Stimulated activated CD4-positive, alpha-beta T cell treated with anti-CD3 and anti-CD28 coated beads, Interleukin-15, amount 100 ng/mL, for 24 hours (primary cell): ENCODE results near the gene DUSP23.

Source experiments
- DNase-seq: peaks from one replicate; pipeline ENCODE4 v3.0.0-alpha.2; 2020

Gene DUSP23

GRCh38 chr1:159780583-159781582, at the start of gene DUSP23:
Gene DUSP23, plus strand, starts transcription at chr1:159780962. Its CDS starts 139 bp downstream, at chr1:159781101.
- DNase-seq, result peak; percentile 97

DNA sequence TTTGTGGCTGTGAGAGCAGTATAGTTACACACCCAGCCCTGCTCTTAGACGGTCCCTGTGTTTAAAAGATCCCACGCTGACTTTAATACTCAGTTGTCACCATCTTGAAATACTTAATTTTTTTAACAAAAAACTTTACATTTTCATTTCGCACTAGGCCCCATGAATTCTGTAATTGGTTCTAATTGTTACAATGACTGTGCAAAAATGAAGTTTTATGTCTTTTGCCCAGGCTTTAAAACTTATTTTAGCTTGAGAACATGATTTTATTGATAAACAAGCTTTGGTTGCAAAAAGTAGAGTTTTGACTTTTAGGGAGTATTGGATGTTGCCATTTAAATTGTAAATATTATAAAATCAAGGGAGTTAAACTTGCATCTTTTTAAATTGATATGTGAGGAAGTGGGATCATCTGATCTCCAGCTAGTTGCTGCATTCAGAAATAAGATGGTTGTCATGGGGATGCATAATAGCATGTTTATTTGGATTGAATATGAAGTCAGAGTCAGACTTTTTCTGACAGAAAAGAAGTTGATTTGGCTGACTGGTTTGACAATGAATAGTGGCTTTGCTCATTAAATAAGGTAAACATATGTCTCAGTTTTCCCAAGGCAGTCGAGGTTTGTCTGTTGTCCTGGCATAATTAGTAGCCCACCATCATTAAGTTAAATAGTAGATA, 43.4 kb upstream of the DUSP23 start:
- DNase-seq, result no peak

DNA sequence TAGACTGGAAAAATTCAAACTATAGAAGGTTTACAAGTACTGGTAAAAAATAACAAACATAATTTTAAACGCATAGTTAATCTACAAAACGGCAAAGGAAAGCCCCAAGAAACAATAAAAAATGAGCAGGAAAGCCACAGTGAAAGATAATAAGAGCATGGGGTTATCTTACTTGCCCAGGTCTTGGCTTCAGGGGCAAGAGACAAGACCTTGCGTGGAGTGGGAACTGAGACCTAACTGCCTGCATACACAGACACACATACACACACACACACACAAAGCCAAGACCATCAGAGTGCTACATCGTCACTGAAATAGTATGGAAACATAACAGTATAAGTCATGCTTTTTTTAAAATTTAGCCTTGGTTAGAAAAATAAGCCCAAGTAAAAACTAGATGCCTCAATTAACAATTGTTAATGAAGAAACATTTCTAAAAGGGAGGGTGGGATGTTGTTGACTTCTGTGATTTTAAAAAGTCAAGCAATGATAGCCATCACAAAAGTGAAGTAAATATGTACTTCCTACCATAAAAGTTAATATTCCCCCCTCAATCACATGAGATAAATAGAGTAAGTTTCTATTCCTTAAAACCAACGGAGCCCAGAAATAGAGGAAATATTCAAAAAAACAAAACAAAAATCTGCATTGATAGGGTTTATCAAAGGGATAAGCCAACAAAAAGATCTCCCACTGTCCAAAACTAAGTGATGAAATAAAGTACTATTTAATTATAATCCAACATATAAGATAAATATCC, 36.9 kb upstream of the DUSP23 start:
- no peak for DNase-seq

DNA sequence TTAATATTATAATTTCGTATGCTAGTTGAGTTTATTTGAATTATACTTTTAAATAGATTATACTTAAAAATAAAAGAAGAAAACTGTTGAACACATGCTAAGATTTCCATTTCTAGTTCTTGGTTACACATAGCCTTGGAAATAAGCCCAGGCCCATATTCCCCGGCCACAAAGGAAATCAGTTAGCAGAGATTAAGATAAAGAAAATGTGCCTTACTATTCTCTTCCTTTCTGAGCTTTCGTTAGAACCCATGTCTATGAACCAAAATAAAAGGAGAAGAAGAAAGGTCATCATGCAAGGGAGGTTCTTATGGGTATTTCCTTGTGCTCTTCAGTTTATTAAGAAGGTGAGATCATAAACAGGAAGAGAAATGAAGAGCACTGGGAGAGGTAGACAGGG, 34.1 kb upstream of the DUSP23 start:
- no peak for DNase-seq

GRCh38 chr1:159748370-159748769, 32.4 kb upstream of the DUSP23 start:
- DNase-seq, result no peak

- DNase-seq, result no peak
Measured at GRCh38 chr1:159749630-159750029, 31.1 kb upstream of the DUSP23 start.

DNA sequence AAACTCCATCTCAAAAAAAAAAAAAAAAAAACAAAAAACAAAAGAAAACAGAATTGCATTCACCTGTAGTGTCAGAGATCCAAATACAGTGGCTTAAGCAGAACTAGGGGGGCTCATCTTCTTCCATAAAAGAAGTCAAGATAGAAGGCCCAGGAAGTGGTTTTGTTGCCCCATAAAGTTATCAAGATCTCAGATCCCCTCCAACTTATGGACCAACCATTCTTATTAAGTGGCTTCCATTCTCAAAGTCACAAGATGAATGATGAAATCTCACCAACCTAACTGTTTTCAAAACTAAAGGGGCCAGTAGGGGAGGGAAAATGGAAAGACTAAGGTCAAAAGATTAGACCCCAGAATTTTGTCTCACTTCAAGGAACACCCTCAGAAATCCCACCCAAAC, 30.1 kb upstream of the DUSP23 start:
- DNase-seq, result no peak

GRCh38 chr1:159751031-159751430, 29.7 kb upstream of the DUSP23 start:
- no peak for DNase-seq

DNA sequence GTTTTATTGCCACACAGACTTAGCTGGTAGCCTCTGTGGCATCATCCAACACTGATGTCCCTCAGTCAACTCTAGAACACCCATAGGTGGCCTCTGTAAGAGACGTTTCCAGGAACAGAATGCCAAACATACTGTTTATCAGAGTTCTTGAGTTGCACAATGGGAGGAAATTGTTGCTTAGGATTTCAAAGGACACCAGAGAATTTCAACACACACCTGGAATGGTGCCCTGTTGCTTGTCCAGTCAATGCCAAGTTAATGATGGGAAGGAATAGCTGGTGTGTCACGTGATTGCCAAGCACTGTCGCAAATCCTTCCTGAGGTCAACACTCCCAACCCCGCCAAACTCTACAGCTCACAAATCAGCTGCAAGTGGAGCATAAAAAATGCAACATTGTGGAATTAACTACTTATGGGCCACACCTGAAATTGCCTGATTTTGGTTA, 28.6 kb upstream of the DUSP23 start:
- DNase-seq, result no peak

GRCh38 chr1:159753386-159753785, 27.4 kb upstream of the DUSP23 start:
- no peak for DNase-seq

DNA sequence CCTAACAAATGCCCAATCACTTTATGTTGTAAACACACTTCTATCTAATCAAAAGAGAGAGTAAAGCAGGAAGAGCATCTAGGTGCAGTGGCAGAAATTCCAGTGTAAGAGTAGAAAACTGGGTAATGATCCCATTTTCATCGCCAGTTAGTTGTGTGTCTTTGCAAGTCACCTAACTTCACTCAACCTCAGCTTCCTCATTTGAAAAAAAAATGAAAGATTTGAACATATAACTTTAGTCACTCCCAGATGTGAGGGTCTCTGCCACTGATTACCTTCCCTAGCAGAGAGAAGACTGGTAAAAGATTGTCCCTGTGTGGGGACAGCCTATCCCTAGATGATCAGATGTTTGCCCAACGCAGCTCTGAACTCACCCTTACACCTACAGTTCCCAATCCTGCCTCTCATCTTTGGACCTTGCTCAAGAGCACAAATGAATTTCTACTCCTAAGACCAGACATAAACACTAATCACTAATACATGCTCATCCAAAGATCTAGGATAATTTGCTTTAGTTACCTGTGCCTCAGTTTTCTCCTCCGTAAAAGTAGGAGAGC, 25.2 kb upstream of the DUSP23 start:
- DNase-seq, result no peak

- DNase-seq, result no peak
Measured at GRCh38 chr1:159756397-159756796, 24.4 kb upstream of the DUSP23 start.

DNA sequence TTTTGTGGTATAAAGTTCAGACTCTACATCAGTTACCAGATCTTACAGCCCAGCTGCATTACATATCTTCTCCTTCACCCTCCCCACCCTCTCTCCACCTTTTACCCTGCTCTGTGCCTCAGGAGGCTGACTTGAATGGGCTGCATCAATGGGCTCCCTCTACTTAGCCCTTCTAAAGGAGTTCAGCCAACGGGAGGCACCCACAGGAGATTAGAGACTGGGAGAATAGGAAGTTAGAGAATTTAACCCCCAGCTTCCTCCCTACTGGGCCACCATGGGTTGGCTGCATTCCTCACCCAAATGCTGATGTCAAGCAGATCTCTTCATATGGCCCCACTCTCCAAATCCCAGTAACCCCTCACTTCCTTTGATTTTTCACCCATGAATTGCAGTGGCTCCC, 17.1 kb upstream of the DUSP23 start:
- no peak for DNase-seq

GRCh38 chr1:159765806-159766205, 15.0 kb upstream of the DUSP23 start:
- DNase-seq, result no peak

- no peak for DNase-seq
Measured at GRCh38 chr1:159771127-159771895, 9.5 kb upstream of the DUSP23 start.

DNA sequence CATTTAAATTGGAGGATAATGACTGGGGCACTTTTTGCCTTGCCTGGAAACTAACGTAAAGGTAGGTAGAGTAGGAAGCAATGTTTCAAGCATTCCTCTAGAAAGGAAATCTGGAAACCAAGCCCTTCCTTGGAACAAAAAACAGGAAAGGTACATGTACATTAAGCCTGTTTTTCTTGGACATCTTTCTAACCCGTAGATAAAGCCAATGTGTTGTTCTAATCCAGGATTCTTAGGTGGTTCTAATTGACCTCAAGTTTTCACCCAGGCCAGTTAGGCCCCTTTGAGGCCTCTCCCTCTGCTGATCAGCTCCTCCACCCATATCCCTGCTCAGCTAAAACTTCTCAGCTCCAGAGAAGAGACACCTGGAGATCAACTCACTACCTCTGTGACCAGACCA, 6.3 kb upstream of the DUSP23 start:
- DNase-seq, result no peak

DNA sequence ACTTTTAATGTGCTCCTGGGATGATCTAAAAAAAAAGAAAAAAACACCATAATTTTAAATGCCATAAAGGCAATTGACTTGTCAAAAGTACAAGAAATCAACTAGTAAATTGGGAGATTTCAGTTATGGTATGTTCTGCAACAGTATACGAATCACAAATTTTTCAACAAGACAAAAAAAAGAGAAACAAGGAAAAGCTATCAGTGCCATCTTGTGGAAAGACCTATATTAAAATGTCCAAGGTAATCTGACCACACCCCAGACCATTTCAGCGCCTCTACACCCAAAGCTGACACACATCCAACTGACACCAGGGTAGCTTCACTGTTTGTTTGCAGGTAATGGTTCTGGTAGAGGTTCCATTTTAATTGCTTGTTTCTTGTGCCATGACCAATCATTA, 5.0 kb upstream of the DUSP23 start:
- DNase-seq, result no peak

DNA sequence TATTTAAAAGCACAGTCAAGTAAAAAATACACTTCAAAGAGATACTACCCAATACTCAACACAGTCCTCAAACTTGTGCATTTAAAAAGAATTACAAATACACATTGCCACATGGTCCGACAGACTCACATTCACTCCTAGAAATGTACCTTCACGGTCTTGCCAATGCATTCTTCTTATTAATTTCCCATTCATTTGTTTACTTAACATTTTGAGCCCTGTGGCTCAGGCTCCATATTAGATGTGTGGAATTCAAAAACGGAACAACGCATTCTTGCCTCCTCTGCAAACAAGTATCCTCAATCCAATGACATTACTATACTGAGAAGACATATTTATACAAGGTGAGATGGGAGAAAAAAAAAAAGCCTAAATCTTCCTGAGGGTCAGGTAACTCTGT, 2.5 kb upstream of the DUSP23 start:
- DNase-seq, result no peak

GRCh38 chr1:159779403-159779851, 1.3 kb upstream of the DUSP23 start:
- DNase-seq, result no peak

DNA sequence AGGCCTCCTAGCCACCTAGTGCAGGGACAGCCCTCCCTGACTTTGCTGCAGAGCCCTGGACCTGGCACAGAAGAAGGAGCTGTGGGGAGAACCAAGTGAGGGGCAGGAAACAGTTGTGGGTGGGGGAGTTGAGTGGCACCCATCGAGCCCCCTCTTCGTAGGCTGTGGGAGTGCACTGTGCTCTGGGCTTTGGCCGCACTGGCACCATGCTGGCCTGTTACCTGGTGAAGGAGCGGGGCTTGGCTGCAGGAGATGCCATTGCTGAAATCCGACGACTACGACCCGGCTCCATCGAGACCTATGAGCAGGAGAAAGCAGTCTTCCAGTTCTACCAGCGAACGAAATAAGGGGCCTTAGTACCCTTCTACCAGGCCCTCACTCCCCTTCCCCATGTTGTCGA, 1.2 kb downstream of the DUSP23 start:
- no peak for DNase-seq

DNA sequence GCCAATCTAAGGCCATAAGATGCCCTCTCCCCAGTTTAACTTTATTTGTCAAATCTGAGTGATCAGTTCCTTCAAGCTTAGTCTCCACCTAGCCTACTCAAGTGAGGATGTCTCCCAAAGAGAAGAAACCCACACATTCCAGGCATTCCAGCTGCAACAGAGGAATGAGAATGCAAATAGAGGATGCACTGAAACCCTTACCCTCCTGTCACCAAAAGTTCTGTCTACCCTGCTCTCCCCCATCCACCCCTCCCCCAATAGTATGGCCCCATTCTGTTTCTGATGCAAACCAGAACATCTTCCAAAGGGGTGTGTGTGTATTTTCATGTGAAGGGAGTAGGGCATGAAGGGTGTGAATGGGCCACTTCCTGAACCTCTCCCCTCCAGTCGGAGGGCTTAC, 3.0 kb downstream of the DUSP23 start:
- no peak for DNase-seq

DNA sequence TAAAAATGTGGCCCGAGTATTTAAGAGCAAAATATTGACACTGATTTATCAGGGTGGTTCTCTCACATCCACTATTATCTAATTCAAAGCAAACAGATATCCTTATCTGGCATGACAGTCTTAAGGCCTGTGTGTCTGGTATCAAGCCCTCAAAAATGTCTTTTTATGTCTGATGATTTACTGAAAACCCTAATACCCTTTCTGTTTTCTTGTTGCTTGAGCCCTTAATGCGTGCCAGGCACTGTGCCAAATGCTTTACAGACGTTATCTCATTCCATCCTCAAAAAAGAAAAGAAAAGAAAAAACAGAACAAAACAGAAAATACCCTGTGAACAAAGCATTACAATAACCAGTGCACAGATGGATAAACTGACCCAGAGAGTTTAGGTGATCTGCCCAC, 5.7 kb downstream of the DUSP23 start:
- DNase-seq, result no peak
